Embryonic facial prominence (tissue), 1 donor: ENCODE results near the gene CD164L2.
"Not testable (repeated sequence)": the region's sequence is repeated elsewhere in the genome, so short reads cannot be mapped to it uniquely, and the experiment has no call there.

Experiments
- DNase-seq: peaks from one replicate; pipeline ENCODE4 v3.0.0-alpha.2; 2016; ENCODE audit errors: extremely low spot score

CD164L2 gene

DNA sequence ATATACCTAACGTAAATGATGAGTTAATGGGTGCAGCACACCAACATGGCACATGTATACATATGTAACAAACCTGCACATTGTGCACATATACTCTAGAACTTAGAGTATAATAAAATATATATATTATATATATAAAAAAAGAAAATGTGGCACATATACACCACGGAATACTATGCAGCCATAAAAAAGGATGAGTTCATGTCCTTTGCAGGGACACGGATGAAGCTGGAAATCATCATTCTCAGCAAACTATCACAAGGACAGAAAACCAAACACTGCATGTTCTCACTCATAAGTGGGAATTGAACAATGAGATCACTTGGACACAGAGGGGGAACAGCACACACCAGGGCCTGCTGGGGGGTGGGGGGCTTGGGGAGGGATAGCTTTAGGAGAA is 1.7 kb upstream of the CD164L2 start:
- DNase-seq, result not testable (repeated sequence)

DNA sequence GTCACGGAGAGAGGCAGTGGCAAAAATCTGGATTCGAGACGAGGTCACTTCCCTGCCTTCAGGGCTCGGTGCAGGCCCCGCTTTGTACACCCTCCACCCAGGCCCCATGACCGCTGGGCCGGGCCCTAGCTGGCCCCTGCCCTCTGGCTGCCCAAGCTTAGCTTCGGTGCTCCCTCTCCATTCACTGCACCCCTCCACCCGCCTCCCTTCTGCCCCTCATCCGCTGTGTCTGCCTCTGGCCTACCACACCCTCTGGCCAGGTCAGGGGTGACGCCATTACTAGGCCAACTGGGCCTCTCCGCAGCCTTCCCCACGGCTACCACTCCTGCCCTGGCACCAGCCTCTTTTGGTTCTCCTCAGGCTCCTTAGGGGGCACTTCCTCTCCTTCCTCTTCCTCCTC is 528 bp upstream of the CD164L2 start:
- DNase-seq, result no peak

GRCh38 chr1:27381969-27382762 is 967 bp downstream of the CD164L2 start:
- DNase-seq, result no peak

DNA sequence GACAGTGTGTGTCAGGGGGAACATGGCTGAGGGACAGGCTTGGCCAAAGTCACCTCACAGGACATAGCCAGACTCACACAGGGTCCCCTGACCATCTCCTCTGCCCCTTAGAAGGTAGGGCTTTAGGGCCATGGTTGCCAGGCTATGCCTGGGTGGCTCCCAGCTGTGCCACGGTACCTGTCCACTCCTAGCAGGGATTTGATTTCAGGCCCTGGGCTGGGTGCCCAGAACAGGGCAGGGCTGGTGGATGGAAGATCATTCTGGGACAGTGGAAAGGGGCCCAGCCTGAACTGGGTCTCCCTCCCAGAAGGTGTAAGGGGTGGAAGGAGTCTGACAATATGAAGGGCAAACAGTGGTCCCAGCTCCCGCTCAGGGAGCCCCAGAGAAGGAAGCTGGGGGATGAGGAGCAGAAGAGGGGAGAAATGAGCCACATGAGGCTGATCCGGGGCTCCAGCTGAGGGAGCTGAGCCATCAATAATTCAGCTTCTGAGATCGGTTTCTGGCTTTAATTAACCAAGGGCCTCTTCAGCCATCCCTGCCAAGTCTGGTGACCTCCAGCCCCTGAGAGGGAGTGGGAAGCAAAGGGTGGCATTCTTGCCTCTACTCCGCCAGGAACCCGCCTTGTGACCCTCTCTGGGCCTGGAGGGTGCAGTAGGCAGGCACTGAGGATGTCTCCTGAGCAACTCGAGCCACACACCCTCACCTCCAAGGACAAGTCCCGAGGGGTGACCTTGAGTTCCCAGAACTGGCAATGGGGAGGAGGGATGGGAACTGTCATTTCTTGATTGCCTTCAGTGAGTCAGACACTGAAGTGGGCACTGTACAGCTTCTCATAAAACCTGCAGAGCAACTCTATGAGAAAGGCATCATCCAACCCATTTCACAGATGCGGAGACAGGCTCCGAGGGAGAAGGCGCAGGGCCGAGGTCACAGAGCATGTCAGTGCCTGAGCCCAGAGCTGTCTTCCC is 2.1 kb downstream of the CD164L2 start:
- no peak for DNase-seq

DNA sequence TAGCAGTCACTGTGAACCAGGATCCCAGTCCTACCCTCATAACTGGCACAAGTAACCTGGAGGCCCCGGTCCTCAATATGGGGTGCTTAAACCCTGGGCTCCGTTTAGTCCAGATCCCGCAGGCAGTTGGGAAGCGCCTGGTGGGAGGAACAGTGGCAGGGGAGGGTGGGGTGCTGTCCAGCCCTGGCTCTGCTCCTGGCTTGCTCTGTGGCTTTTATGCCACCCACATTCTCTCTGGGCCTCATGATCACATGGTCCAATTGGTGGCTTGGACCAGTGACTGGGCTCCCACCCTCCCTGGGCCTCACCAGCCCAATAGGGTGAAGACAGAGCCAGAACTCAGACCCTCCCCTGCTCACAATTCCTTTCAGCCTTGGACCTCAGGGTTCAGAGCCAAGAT is 2.9 kb downstream of the CD164L2 start:
- no peak for DNase-seq

- DNase-seq, result no peak
Measured at GRCh38 chr1:27379564-27380122, 3.5 kb downstream of the CD164L2 start.

GRCh38 chr1:27377760-27378495 is 5.2 kb downstream of the CD164L2 start:
- no peak for DNase-seq

DNA sequence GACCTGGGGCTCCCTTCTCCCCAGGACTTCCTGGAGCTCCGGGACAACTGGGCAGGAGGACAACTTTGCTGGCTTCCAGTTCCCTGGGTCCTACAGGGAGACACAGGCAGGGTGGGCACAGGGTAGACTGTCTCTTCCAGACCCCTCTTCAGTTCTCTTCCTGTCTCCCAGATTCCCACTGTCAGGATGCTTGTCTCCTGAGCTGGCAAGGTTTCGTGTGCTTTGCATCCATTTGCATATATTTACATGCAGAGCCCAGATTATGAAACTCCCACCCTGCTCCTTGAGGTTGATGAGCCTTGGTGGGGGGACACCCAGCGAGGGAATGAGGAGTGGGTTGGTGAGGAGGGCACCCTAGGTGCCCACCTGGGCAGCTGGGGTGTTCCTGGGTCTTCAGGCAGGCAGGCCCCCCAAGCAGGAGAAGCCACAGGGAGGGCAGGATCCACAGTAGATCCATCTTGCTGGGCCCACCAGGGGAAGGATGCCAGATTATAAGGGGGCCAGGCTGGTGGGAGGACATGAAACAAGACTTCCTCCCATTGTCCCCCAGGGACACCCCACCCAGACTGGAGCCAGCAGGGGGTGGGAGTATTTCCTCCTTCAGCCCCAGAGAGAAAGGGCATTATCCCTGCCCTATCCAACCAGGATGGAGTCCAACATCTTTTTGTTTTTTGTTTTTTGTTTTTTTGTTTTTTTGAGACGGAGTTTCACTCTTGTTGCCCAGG is 8.6 kb downstream of the CD164L2 start, which contains the start of gene FCN3:
FCN3 (minus strand) TSS at position 463 of the 725 bp plus-strand sequence; CDS start at position 457, 6 bp downstream.
- no peak for DNase-seq

- DNase-seq, result no peak
Measured at GRCh38 chr1:27372808-27373690, 10.1 kb downstream of the CD164L2 start.

DNA sequence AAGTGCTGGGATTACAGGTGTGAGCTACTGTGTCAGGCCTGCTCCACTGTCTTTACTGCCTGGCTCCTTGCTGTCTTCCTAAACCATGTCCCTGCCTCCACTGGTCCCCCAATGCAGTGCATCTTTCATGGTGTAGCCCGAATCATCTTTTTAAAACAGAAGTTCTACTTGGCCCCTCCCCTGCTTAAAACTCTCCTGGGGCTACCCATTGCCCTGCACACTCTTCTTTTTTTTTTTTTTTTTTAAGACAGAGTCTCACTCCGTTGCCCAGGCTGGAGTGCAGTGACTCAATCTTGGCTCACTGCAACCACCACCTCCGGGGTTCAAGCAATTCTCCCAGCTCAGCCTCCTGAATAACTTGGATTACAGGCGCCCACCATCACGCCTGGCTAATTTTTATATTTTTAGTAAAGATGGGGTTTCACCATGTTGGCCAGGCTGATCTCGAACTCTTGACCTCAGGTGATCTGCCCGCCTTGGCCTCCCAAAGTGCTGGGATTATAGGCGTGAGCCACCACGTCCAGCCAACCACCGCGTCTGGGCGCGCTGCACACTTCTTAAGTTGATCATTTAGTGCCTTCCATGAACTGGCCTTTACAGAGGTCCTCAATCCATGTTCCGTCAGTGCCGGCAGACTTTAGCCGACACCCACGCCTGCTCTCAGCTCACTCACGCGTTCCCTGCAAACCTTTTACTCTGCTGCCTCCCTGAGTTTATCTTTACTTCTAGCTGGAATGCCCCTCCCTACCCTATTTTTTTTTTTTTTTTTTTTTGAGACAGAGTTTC is 10.9 kb downstream of the CD164L2 start:
- DNase-seq, result no peak

DNA sequence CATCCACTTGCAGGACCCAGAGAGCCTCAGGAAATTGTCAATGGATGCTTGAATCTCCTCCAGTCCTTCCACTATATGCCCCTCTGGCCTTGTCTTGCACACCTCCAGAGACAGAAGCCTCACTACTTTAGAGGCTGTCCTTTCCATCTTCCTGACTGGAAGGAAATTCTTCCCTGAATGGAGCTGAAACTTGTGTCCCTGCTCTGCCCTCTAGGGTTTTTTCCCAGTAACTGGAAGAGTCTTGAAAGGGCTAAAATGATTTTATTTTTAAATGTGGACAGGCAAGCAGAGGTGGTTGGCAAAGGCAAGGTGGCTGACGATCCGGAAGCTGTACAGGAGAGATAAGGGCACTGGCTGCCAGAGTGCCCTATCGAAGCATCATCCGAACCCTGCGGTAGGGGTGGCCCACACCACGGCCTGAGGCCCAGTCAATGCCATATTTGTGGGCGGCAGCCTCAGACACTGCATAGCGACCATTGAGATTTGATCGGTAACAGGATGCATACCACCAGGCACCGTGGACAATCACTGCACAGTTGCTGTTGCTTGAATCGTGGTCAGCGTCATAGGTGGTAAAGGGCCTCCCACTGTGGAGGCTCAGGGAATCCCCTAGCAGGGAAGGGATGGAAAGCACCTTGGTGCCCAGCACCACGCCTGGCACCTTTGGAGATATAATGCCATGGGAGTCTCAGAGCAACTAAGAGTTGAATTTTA is 14.1 kb downstream of the CD164L2 start:
- DNase-seq, result no peak

DNA sequence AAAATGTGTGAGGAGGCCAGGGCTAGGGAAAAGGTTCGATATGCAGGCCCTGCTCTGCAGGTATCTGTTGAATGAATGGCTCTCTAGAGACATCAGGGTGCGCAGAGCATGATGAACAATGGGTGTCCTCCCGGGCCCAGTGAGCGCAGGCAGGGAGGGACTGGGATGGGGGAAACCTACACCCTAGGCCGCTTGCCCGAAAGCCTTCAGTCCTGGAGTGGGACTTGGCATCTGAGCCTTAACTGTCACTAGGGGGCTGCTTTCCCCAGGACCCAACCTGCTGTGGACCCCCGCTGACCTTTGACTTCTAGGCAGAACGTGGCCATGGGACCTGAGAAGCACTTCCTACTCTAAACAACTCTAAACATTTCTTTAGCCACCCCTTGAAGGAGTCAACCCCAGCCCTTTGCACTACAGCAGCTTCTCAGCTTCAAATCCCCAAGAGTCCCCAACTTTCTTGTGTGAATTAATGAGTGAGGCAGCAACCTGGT is 15.9 kb downstream of the CD164L2 start:
- DNase-seq, result no peak

DNA sequence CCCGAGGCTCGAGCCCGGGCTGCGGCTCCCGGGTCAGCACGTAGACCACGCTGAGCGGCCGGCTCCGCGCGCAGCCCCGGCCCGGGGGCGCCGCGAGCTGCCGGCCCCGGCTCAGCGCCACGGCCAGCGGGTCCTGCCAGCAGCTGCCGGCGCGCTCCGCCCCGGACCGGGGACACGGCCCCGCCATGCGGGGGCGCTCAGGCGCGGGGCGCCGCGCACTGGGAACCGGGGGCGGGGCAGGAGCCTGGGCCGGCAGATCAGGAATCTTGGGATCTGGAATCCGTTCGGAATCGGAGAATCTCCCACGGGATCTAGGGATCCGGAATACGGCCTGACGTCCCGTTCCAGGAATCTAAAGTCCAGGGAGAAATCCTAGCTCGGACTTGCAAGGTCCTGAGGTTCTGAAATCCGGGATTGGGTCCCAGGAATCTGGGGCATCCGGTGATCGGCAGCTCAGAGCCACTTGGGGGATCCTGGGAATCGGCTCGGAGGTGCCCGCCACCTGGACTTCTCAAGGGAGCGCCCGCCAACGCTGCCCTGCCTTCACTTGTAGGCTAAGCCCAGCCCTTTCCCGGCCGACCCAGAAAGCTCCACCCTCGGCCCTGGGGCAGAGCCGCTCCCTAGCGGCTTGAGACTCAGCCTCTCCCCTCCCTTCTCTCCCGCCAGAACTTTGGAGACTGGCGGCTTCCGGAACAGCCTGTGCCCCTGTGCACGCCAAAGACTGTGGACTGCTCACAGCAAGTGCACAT is 16.5 kb downstream of the CD164L2 start, which contains the start of gene MAP3K6:
MAP3K6 (minus strand) TSS at position 551 of the 749 bp plus-strand sequence; CDS start at position 187, 364 bp downstream.
- DNase-seq, result peak; percentile 29

- no peak for DNase-seq
Measured at GRCh38 chr1:27366113-27366410, 17.1 kb downstream of the CD164L2 start.

DNA sequence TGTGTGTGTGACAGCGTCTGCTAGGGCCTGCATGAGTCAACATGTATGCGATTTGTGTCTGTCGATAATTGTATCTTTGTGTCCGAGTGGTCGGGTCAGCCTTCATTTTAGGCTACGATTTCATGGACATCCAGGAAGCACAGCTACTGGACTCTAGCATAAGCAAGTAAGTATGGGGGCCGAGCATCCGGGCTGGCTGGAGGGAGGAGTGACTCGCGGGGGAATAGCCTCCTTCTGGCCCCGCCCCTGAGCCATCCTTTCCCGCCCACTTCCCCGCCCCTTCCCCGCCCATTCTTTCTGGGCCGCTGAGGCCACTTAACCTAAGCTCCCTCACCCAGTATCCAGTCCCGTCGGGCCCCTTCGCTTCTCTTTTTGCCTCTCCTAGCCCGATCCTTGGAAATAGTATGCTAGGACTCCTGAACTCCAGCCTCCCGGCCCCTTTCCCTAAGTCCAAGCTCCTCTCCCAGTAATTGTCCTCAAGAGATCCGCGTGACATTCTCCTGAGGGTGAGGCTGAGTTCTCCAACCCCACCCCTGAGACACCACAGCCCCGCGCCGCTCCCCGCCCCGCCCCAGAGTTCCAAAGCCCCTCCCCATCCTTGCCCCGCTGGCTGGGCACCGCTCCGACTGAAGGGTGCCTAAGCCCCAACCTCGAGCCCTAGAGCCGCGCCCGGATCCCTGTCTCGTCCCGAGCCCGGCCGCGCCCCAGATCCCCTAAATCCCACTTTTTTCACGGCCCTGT is 17.6 kb downstream of the CD164L2 start:
- peak; percentile 30 for DNase-seq

- DNase-seq, result no peak
Measured at GRCh38 chr1:27364696-27365371, 18.3 kb downstream of the CD164L2 start.
